ENCODE data around the gene GPR18. TPM values are rescaled to one million over a fixed set of nuclear protein-coding genes. Genes with fewer than 3 reads are reported as not detected.
"Not testable (repeated sequence)": the region's sequence is repeated elsewhere in the genome, so short reads cannot be mapped to it uniquely, and the experiment has no call there.

Gene GPR18
- total RNA-seq, 4 donors from 2014 or later, result not detected

DNA sequence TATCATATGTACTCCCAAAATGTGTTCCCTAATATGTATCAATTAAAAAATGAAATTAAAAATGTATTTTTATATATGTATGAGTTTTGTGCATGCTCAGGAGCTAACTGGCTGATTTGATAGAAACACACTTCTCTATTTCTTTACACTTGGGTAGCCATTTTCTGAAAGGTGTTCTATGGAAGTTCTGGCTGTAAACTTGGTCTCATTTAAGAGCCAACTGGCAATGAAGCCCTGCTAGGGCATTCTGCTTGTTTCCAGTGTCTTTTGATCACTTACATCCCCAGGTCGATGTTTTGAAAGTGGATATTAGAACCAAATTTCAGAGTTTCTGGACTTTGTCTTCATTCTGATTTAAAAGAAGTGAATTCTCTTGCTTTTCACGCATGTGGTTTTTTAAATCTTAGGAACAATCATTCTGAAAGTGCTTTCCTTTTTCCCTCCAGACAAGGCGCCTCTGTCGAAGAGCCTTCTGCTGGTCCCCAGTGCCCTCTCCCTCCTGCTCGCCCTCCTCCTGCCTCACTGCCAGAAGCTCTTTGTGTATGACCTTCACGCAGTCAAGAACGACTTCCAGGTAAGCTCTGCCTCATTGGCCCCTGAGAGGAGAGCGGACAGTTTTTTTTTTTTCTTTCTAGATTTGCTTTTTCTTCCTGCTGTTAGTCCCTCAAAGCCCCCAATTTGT is 20.1 kb downstream of the GPR18 start:
- H3K4me3 ChIP-seq, result no peak overlapping the region
- 70 to 78% methylated on average over 8 of the region's 8 CpGs for WGBS, 2 donors
- no peaks in the 10 kb centered on the region for H3K27me3 ChIP-seq
- TF ChIP-seq CTCF (IDR thresholded peaks at IDR 0.05), result no peak
- no peak for TF ChIP-seq POLR2A (IDR thresholded peaks at IDR 0.05)
- TF ChIP-seq EP300 (IDR thresholded peaks at IDR 0.05), result no peak
- peaks cover 0 to 8% (median 0%) of the 10 kb centered on the region in 4 donors for H3K4me1 ChIP-seq
- peaks cover 0 to 30% (median 0%) of the 10 kb centered on the region in 3 donors for H3K36me3 ChIP-seq
- no peaks in the 10 kb centered on the region for H3K9me3 ChIP-seq
- DNase-seq (ENCODE audit: low spot score in 2 of 2), result no peak
- no peak overlapping the region for H3K27ac ChIP-seq

- Histone ChIP-seq H3K4me1 (peaks cover 0 to 28% (median 16%) of the 10 kb centered on the region in 4 donors), H3K27me3 (no peaks in the 10 kb centered on the region), H3K36me3 (no peaks in the 10 kb centered on the region), H3K27ac (no peak overlapping the region), H3K9me3 (no peaks in the 10 kb centered on the region), H3K4me3 (no peak overlapping the region)
- WGBS, 2 donors, result 47 to 62% methylated on average over 1 of the region's 1 CpG
- DNase-seq (ENCODE audit: low spot score in 2 of 2), result no peak
- TF ChIP-seq POLR2A (IDR thresholded peaks at IDR 0.05) (no peak), EP300 (IDR thresholded peaks at IDR 0.05) (peak in 1 of 2 donors; percentile 40)
Measured at GRCh38 chr13:99231721-99232120, 26.5 kb downstream of the GPR18 start.

DNA sequence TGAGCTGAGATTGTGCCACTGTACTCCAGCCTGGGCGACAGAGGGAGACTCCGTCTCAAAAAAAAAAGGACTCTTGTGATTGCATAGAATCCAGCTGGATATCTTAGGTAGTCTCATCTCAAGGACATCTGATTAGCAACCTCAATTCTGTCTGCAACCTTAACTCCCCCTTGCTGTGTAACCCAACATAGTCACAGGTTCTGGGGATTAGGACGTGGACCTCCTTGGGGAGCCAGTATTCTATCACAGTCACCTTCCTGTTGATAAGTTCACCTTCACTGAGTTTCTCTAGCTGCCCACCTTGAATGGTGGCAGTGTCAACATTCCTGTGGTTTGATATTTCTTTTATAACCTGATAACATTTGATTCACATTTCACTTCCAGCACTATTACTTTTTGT is 27.2 kb downstream of the GPR18 start:
- H3K9me3 ChIP-seq, result no peaks in the 10 kb centered on the region
- WGBS, 2 donors, result 91 to 95% methylated on average over 3 of the region's 3 CpGs
- H3K36me3 ChIP-seq, result no peaks in the 10 kb centered on the region
- H3K4me3 ChIP-seq, result no peak overlapping the region
- DNase-seq (ENCODE audit: low spot score in 2 of 2), result no peak
- TF ChIP-seq EP300 (IDR thresholded peaks at IDR 0.05) (no peak), POLR2A (IDR thresholded peaks at IDR 0.05) (no peak), CTCF (IDR thresholded peaks at IDR 0.05) (no peak)
- H3K27me3 ChIP-seq, result no peaks in the 10 kb centered on the region
- H3K27ac ChIP-seq, result no peak overlapping the region
- peaks cover 0 to 28% (median 16%) of the 10 kb centered on the region in 4 donors for H3K4me1 ChIP-seq

GRCh38 chr13:99230588-99230987 is 27.6 kb downstream of the GPR18 start:
- DNase-seq (ENCODE audit: low spot score in 2 of 2); H3K27ac ChIP-seq; H3K4me3 ChIP-seq; H3K36me3 ChIP-seq; H3K27me3 ChIP-seq; H3K9me3 ChIP-seq: not testable (repeated sequence)
- H3K4me1 ChIP-seq, result peaks cover 0 to 28% (median 16%) of the 10 kb centered on the region in 4 donors
- whole genome bisulfite sequencing, 2 donors, result 89 to 94% methylated on average over 12 of the region's 12 CpGs

- TF ChIP-seq CTCF (IDR thresholded peaks at IDR 0.05), result no peak
- no peak for TF ChIP-seq EP300 (IDR thresholded peaks at IDR 0.05)
- no peak for TF ChIP-seq POLR2A (IDR thresholded peaks at IDR 0.05)
- no peak for DNase-seq (ENCODE audit: low spot score in 2 of 2)
- H3K9me3 ChIP-seq, result no peaks in the 10 kb centered on the region
- H3K4me1 ChIP-seq, result peaks cover 0 to 31% (median 17%) of the 10 kb centered on the region in 4 donors
- 52 to 53% methylated on average over 13 of the region's 13 CpGs for WGBS, 2 donors
- no peak overlapping the region for H3K4me3 ChIP-seq
- H3K27me3 ChIP-seq, result no peaks in the 10 kb centered on the region
- H3K27ac ChIP-seq, result no peak overlapping the region
- no peaks in the 10 kb centered on the region for H3K36me3 ChIP-seq
Measured at GRCh38 chr13:99228737-99229691, 29.2 kb downstream of the GPR18 start.
